Measurements from ENCODE around the gene RILP.

RILP gene

DNA sequence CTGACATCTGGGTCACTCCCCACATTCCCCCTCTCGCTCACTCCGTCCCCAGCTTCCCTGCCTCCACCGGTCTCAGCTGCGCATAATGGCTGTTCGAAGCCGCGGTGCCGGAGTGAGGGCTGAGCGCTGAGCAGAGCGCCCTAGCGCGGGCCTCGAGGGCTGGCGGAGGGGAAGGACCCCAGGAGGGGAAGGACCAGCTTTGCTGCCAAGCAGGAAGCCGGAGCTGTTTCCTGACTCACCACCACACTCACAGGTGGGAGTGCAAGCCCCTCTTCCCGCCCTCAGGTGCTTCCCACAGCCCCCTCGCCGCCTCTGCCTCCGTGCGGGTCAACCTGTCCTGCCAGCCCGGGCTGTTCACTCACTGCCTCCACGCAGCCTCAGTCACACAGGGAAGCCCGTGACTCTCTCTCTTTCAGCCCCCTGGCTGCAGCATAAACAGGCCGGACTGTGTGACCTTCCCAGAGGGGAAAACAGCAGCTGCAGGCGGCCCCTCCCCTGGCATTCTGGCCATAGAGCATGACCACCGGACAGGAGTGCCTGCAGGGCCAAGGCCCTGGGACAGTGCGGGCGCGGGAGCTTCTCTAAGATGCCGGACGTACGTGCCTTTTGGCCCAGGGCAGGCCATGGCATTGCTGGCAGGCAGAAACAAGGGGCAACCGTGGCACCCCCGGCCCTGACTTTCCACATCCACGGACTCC is 44.7 kb downstream of the RILP start:
- DNase-seq (ENCODE audit: low spot score) = no peak

- DNase-seq (ENCODE audit: low spot score) = no peak
Measured at GRCh38 chr17:1601571-1601970, 48.1 kb downstream of the RILP start.

- no peak for DNase-seq (ENCODE audit: low spot score)
Measured at GRCh38 chr17:1598399-1599095, 51.1 kb downstream of the RILP start.

DNA sequence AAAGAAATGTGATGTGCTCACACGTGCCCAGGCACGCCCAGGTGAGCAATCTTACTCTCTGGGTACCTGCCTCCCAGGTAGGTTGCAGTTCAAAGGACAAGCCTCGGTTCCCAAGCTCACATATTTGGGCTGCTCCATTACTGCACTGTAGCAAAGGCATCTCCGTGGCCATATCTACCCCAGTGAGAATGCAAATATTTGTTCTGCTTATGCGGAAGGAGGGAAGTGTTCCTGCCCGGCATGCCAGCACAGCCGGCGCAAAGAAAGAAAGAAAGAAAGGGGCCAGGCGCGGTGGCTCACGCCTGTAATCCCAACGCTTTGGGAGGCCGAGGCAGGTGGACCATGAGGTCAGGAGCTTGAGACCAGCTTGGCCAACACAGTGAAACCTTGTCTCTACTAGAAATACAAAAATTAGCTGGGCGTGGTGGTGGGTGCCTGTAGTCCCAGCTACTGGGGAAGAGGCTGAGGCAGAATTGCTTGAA is 51.8 kb downstream of the RILP start:
- no peak for DNase-seq (ENCODE audit: low spot score)

Measured in hematopoietic multipotent progenitor cell treated with erythropoietin and hydrocortisone succinate and interleukin-3 and kit ligand, for 17 days (in vitro differentiated cells).